ENCODE measurements around the gene AKR1E2.

Gene AKR1E2

DNA sequence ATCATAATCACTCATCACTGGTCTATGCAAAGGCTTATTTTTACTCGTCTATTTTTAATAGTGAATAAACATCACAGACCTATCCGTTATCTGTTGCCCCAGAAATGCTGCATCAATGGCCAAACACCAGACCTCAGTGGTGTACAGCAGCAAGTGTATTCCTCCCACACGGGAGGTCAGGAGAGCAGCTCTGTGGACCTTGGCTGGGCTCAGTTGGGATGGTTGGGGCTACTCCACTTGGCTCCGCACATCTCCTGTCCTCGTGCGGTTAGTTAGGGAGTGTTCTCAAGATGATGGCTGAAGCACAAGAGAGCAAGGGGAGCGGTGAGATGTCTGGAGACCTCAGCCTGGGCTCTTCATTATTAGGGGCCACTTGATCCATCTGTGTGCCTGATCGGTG, 2.0 kb downstream of the AKR1E2 start:
- ChIA-PET POLR2A (no interaction called here), CTCF (no interaction called here)
- TF ChIP-seq CTBP1 (IDR thresholded peaks at IDR 0.05; ENCODE audit: borderline replicate concordance), result no peak
- no peak for TF ChIP-seq HDGF (IDR thresholded peaks at IDR 0.05; ENCODE audit: borderline replicate concordance)
- TF ChIP-seq L3MBTL2 (conservative IDR thresholded peaks at IDR 0.05), result no peak
- no peak for TF ChIP-seq FOXM1 (IDR thresholded peaks at IDR 0.05; ENCODE audit: borderline replicate concordance)
- no peak for TF ChIP-seq ZNF384 (IDR thresholded peaks at IDR 0.05)
- no peak for TF ChIP-seq BHLHE40 (IDR thresholded peaks at IDR 0.05; ENCODE audit: borderline replicate concordance)
- TF ChIP-seq FOXK2 (IDR thresholded peaks at IDR 0.05), result no peak
- no peak for TF ChIP-seq ARNT (IDR thresholded peaks at IDR 0.05)
- TF ChIP-seq ELF4 (IDR thresholded peaks at IDR 0.05), result no peak
- TF ChIP-seq SUZ12 (IDR thresholded peaks at IDR 0.05), result no peak
- TF ChIP-seq FOXA1 (IDR thresholded peaks at IDR 0.05), result no peak
- TF ChIP-seq NFRKB (IDR thresholded peaks at IDR 0.05), result no peak
- no peak for TF ChIP-seq LEF1 (IDR thresholded peaks at IDR 0.05; ENCODE audit: borderline replicate concordance)
- no peak for TF ChIP-seq SP1 (IDR thresholded peaks at IDR 0.05)
- TF ChIP-seq PKNOX1 (IDR thresholded peaks at IDR 0.05), result no peak
- TF ChIP-seq TARDBP (IDR thresholded peaks at IDR 0.05), result no peak
- DNase-seq (ENCODE audit: extremely low spot score), result no peak

- DNase-seq (ENCODE audit: extremely low spot score), result no peak
- no peak for TF ChIP-seq CTBP1 (IDR thresholded peaks at IDR 0.05; ENCODE audit: borderline replicate concordance)
- ChIA-PET POLR2A (no interaction called here), CTCF (interaction anchor here (0.6 kb wide), 1 partner anchor 1903 kb away, joined by 3 read pairs; no protein-coding TSS in a partner anchor)
Observed at GRCh38 chr10:4830551-4830950, 4.5 kb downstream of the AKR1E2 start.

- POLR2A ChIA-PET, result no interaction called here
- no peak for DNase-seq (ENCODE audit: extremely low spot score)
- CTCF ChIA-PET, result interaction anchor here (0.6 kb wide), 1 partner anchor 16 kb away, joined by 4 read pairs; no protein-coding TSS in a partner anchor
- TF ChIP-seq PKNOX1 (IDR thresholded peaks at IDR 0.05) (no peak), ZNF384 (IDR thresholded peaks at IDR 0.05) (no peak), ARNT (IDR thresholded peaks at IDR 0.05) (no peak), CTBP1 (IDR thresholded peaks at IDR 0.05; ENCODE audit: borderline replicate concordance) (no peak), SUZ12 (IDR thresholded peaks at IDR 0.05) (no peak), TARDBP (IDR thresholded peaks at IDR 0.05) (no peak), L3MBTL2 (conservative IDR thresholded peaks at IDR 0.05) (no peak), SP1 (IDR thresholded peaks at IDR 0.05) (no peak)
Observed at GRCh38 chr10:4831091-4831490, 5.1 kb downstream of the AKR1E2 start.

DNA sequence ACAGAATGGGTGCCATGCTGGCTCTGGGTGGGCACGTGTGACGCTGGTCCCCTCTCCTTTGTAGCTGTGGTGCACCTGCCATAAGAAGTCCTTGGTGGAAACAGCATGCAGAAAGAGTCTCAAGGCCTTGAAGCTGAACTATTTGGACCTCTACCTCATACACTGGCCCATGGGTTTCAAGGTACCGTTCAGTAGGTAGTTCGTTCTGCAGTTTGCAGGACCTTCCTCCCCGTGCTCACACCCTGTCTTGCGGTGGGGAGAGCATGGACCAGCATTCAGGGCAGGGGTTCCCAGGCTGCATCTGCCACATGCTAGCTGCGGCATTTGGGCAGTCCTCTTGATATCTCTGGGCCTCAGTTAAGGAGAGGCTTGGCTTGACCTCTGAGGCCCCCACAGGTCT, 7.3 kb downstream of the AKR1E2 start:
- ChIA-PET POLR2A (no interaction called here), CTCF (no interaction called here)
- DNase-seq (ENCODE audit: extremely low spot score), result no peak
- TF ChIP-seq L3MBTL2 (conservative IDR thresholded peaks at IDR 0.05), result no peak
- no peak for TF ChIP-seq NFRKB (IDR thresholded peaks at IDR 0.05)
- TF ChIP-seq BHLHE40 (IDR thresholded peaks at IDR 0.05; ENCODE audit: borderline replicate concordance), result no peak
- no peak for TF ChIP-seq FOXK2 (IDR thresholded peaks at IDR 0.05)
- TF ChIP-seq FOXA1 (IDR thresholded peaks at IDR 0.05), result no peak

GRCh38 chr10:4834898-4835405, 8.9 kb downstream of the AKR1E2 start:
- ChIA-PET POLR2A (no interaction called here), CTCF (no interaction called here)
- TF ChIP-seq PKNOX1 (IDR thresholded peaks at IDR 0.05) (no peak), BHLHE40 (IDR thresholded peaks at IDR 0.05; ENCODE audit: borderline replicate concordance) (no peak), SP1 (IDR thresholded peaks at IDR 0.05) (no peak)
- no peak for DNase-seq (ENCODE audit: extremely low spot score)

DNA sequence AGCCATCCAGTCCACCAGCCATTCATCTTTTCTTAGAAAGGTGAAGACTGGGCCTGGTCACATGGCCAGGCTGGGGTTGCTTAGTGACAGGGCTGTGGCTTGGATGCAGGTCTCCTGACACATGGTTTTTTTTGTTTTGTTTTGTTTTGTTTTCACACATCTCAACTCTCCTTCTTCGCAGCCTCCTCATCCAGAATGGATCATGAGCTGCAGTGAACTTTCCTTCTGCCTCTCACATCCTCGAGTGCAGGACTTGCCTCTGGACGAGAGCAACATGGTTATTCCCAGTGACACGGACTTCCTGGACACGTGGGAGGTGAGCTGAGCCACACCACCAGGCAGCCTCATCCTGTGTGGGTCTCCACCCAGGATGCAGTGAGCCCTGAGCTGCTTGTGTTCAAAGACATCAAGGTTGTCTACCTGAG, 9.5 kb downstream of the AKR1E2 start:
- DNase-seq (ENCODE audit: extremely low spot score), result no peak
- POLR2A ChIA-PET, result no interaction called here
- TF ChIP-seq ELF4 (IDR thresholded peaks at IDR 0.05) (no peak), FOXK2 (IDR thresholded peaks at IDR 0.05) (no peak), L3MBTL2 (conservative IDR thresholded peaks at IDR 0.05) (no peak), LEF1 (IDR thresholded peaks at IDR 0.05; ENCODE audit: borderline replicate concordance) (no peak), ZNF384 (IDR thresholded peaks at IDR 0.05) (no peak), PKNOX1 (IDR thresholded peaks at IDR 0.05) (no peak), SP1 (IDR thresholded peaks at IDR 0.05) (no peak), FOXM1 (IDR thresholded peaks at IDR 0.05; ENCODE audit: borderline replicate concordance) (no peak), TARDBP (IDR thresholded peaks at IDR 0.05) (no peak), BHLHE40 (IDR thresholded peaks at IDR 0.05; ENCODE audit: borderline replicate concordance) (no peak), SUZ12 (IDR thresholded peaks at IDR 0.05) (no peak), ARNT (IDR thresholded peaks at IDR 0.05) (no peak), CTBP1 (IDR thresholded peaks at IDR 0.05; ENCODE audit: borderline replicate concordance) (no peak), FOXA1 (IDR thresholded peaks at IDR 0.05) (no peak), NFRKB (IDR thresholded peaks at IDR 0.05) (no peak)
- CTCF ChIA-PET, result no interaction called here

Data from HEK293T (cell line).